Measurements from ENCODE around the gene RRP9. TPM values are rescaled to one million over a fixed set of nuclear protein-coding genes. Genes with fewer than 3 reads are reported as not detected.

Gene RRP9
- total RNA-seq, 2 experiments from 2014 or later = 82.4 to 83.9 TPM

GRCh38 chr3:51961602-51962569 is 20.2 kb upstream of the RRP9 start:
- CTCF ChIA-PET = interaction anchor here (1.8 kb wide), 1 partner anchor 12 kb away, joined by 7 read pairs; the partner anchor contains the start of gene ABHD14B
- POLR2A ChIA-PET = no interaction called here

- ChIA-PET CTCF (interaction anchor here (1.8 kb wide), 1 partner anchor 12 kb away, joined by 7 read pairs; the partner anchor contains the start of gene ABHD14B), POLR2A (no interaction called here)
Observed at GRCh38 chr3:51961011-51961410, 19.3 kb upstream of the RRP9 start.

GRCh38 chr3:51960386-51960785 is 18.7 kb upstream of the RRP9 start:
- ChIA-PET CTCF (no interaction called here), POLR2A (no interaction called here)

GRCh38 chr3:51959651-51960050 is 17.9 kb upstream of the RRP9 start:
- ChIA-PET POLR2A (no interaction called here), CTCF (no interaction called here)

GRCh38 chr3:51958603-51959521 is 17.2 kb upstream of the RRP9 start:
- ChIA-PET POLR2A (interaction anchor here (0.6 kb wide), 1 partner anchor 1975 kb away, joined by 4 read pairs; no protein-coding TSS in a partner anchor), CTCF (interaction anchor here (1.2 kb wide), 1 partner anchor 11 kb away, joined by 3 read pairs; no protein-coding TSS in a partner anchor)

GRCh38 chr3:51957520-51958205 is 16.0 kb upstream of the RRP9 start:
- ChIA-PET POLR2A (interaction anchor here (0.7 kb wide), 1 partner anchor 23 kb away, joined by 3 read pairs; no protein-coding TSS in a partner anchor), CTCF (interaction anchor here (0.6 to 1.2 kb wide), 3 partner anchors 9 to 16 kb away, joined by 3 to 5 read pairs (median 3); partner anchors contain the start of gene RRP9)

GRCh38 chr3:51955893-51956770 is 14.4 kb upstream of the RRP9 start:
- ChIA-PET POLR2A (no interaction called here), CTCF (interaction anchor here (0.6 kb wide), 1 partner anchor 18 kb away, joined by 3 read pairs; the partner anchor contains the start of gene ABHD14B)

GRCh38 chr3:51955175-51955892 is 13.6 kb upstream of the RRP9 start, which contains the start of gene GPR62:
TSS of gene GPR62 (plus strand) at chr3:51955381. CDS start at chr3:51955653, 272 bp downstream.
- CTCF ChIA-PET = interaction anchor here (0.6 to 2.0 kb wide), 5 partner anchors 8 to 464 kb away, joined by 3 to 6 read pairs (median 3); partner anchors contain the start of gene ABHD14A
- POLR2A ChIA-PET = interaction anchor here (0.5 kb wide), 1 partner anchor 40 kb away, joined by 3 read pairs; the partner anchor contains the start of gene RPL29

- POLR2A ChIA-PET = no interaction called here
Observed at GRCh38 chr3:51954713-51955112, 13.0 kb upstream of the RRP9 start.

GRCh38 chr3:51954105-51954504 is 12.4 kb upstream of the RRP9 start:
- ChIA-PET POLR2A (no interaction called here), CTCF (interaction anchor here (1.2 to 2.0 kb wide), 4 partner anchors 10 to 29 kb away, joined by 3 to 6 read pairs (median 4); partner anchors contain the start of gene PARP3)

More at GRCh38 chr3:51954713-51955112, 13.0 kb upstream of the RRP9 start:
- CTCF ChIA-PET = interaction anchor here (0.8 to 2.0 kb wide), 5 partner anchors 9 to 28 kb away, joined by 3 to 6 read pairs (median 3); partner anchors contain the start of gene ABHD14A

- POLR2A ChIA-PET = interaction anchor here (0.7 kb wide), 1 partner anchor 74 kb away, joined by 4 read pairs; no protein-coding TSS in a partner anchor
- CTCF ChIA-PET = interaction anchor here (1.2 to 2.0 kb wide), 3 partner anchors 10 to 29 kb away, joined by 3 to 6 read pairs (median 5); partner anchors contain the start of gene PARP3
Observed at GRCh38 chr3:51953445-51953844, 11.7 kb upstream of the RRP9 start.

GRCh38 chr3:51950899-51951298 is 9.2 kb upstream of the RRP9 start:
- ChIA-PET CTCF (interaction anchor here (1.9 kb wide), 1 partner anchor 9 kb away, joined by 5 read pairs; the partner anchor contains the start of genes PARP3 and RRP9), POLR2A (no interaction called here)

GRCh38 chr3:51949121-51949520 is 7.4 kb upstream of the RRP9 start:
- ChIA-PET POLR2A (no interaction called here), CTCF (interaction anchor here (0.8 kb wide), 1 partner anchor 8 kb away, joined by 3 read pairs; no protein-coding TSS in a partner anchor)

GRCh38 chr3:51948016-51948580 is 6.4 kb upstream of the RRP9 start:
- POLR2A ChIA-PET = no interaction called here
- CTCF ChIA-PET = interaction anchor here (0.8 kb wide), 1 partner anchor 9 kb away, joined by 3 read pairs; no protein-coding TSS in a partner anchor

GRCh38 chr3:51947215-51947900 is 5.7 kb upstream of the RRP9 start:
- POLR2A ChIA-PET = no interaction called here
- CTCF ChIA-PET = no interaction called here

GRCh38 chr3:51946796-51947195 is 5.1 kb upstream of the RRP9 start:
- POLR2A ChIA-PET = no interaction called here
- CTCF ChIA-PET = no interaction called here

Data from activated CD8-positive, alpha-beta memory T cell treated with anti-CD3 and anti-CD28 coated beads for 36 hours (primary cell).